Smooth muscle cell (in vitro differentiated cells): ENCODE results near the gene TMEM18. TPM values are rescaled to one million over a fixed set of nuclear protein-coding genes. Genes with fewer than 3 reads are reported as not detected.

Experiments used
- DNase-seq: peaks from one replicate; lab custom pipeline; 2025; ENCODE audit not compliant: unreplicated experiment; lab: John Stamatoyannopoulos, UW
- H2AFZ ChIP-seq: fragments of 200-600 bp; sonication (generic); 2 replicates; pipeline ENCODE4 v1.6.0; 2016; ENCODE audit warnings: antibody characterized with exemption, low read depth, mild to moderate bottlenecking
- H3F3A ChIP-seq: fragments of 200-600 bp; sonication (generic); 2 replicates; pipeline ENCODE4 v1.6.0; 2017; ENCODE audit warnings: antibody characterized with exemption, low read depth
- H3K27ac ChIP-seq: fragments of 200-600 bp; sonication (generic); 2 replicates; pipeline ENCODE4 v1.5.1; 2016; ENCODE audit warnings: low read depth, mild to moderate bottlenecking
- H3K27me3 ChIP-seq: fragments of 200-600 bp; sonication (generic); 2 replicates; pipeline ENCODE4 v1.6.1; 2016; ENCODE audit warnings: low read depth, mild to moderate bottlenecking
- H3K36me3 ChIP-seq: fragments of 200-600 bp; sonication (generic); 2 replicates; pipeline ENCODE4 v1.5.1; 2016; ENCODE audit warnings: low read depth
- H3K4me1 ChIP-seq: fragments of 200-600 bp; sonication (generic); 2 replicates; pipeline ENCODE4 v1.5.1; 2016; ENCODE audit warnings: low read depth
- H3K4me2 ChIP-seq: fragments of 200-600 bp; sonication (generic); 2 replicates; pipeline ENCODE4 v1.6.0; 2016; ENCODE audit warnings: mild to moderate bottlenecking
- H3K4me3 ChIP-seq: fragments of 200-600 bp; sonication (generic); 2 replicates; pipeline ENCODE4 v1.5.1; 2016; ENCODE audit warnings: mild to moderate bottlenecking
- H3K79me2 ChIP-seq: fragments of 200-600 bp; sonication (generic); 2 replicates; pipeline ENCODE4 v1.6.0; 2016; ENCODE audit warnings: low read depth, mild to moderate bottlenecking
- H3K9ac ChIP-seq: fragments of 200-600 bp; sonication (generic); 2 replicates; pipeline ENCODE4 v1.6.0; 2016; ENCODE audit warnings: low read depth
- H3K9me3 ChIP-seq: fragments of 200-600 bp; sonication (generic); replicated peaks from 2 replicates; pipeline ENCODE4 v1.5.1; 2016; ENCODE audit warnings: low read depth
- H4K20me1 ChIP-seq: fragments of 200-600 bp; sonication (generic); 2 replicates; pipeline ENCODE4 v1.6.0; 2016; ENCODE audit warnings: low read depth
- CTCF ChIP-seq: fragments of 200-600 bp; sonication (generic); IDR thresholded peaks from 2 replicates; pipeline ENCODE4 v1.5.1; 2017; ENCODE audit warnings: borderline replicate concordance, mild to moderate bottlenecking, antibody characterized with exemption; ENCODE audit not compliant: insufficient read depth, poor library complexity, severe bottlenecking
- WGBS: methylation state at CpG from one replicate; pipeline ENCODE4 v1.1.7; 2016; ENCODE audit warnings: low lambda C conversion rate; 5-methylcytosine and 5-hydroxymethylcytosine counted together
- polyA plus RNA-seq: library from polyadenylated mRNA; unstranded; fragments of >200 nt; fragmentation: Nextera tagmentation; extraction: Ambion mirVana; gene quantifications from 2 replicates; pipeline ENCODE4 v1.2.1, GENCODE V29; 2016
- total RNA-seq: library from RNA; depleted of rRNA; stranded (reverse); fragments of >200 nt; gene quantifications from 2 replicates; pipeline ENCODE4 v1.2.3, GENCODE V29; 2014

TMEM18 gene
- total and polyA plus RNA-seq, 2 experiments from 2014 or later, result 18.3 to 29.1 TPM

GRCh38 chr2:714005-714741 is 37.0 kb upstream of the TMEM18 start:
- Histone ChIP-seq H3K9me3 (no peaks in the 10 kb centered on the region), H3K9ac (no peak overlapping the region), H3K27me3 (peaks cover 17% of the 10 kb centered on the region), H3F3A (no peaks in the 10 kb centered on the region), H3K27ac (no peak overlapping the region), H3K4me3 (no peak overlapping the region), H3K4me1 (no peaks in the 10 kb centered on the region), H3K4me2 (no peak overlapping the region), H4K20me1 (no peaks in the 10 kb centered on the region), H3K36me3 (no peaks in the 10 kb centered on the region), H3K79me2 (no peaks in the 10 kb centered on the region), H2AFZ (no peak overlapping the region)
- DNase-seq, result no peak
- peak; percentile 73 for TF ChIP-seq CTCF
- 65% methylated on average over 17 of the region's 17 CpGs for WGBS

GRCh38 chr2:710867-711665 is 33.9 kb upstream of the TMEM18 start:
- no peaks in the 10 kb centered on the region for H3K4me1 ChIP-seq
- H3K36me3 ChIP-seq, result no peaks in the 10 kb centered on the region
- H3K4me3 ChIP-seq, result no peak overlapping the region
- no peak overlapping the region for H3K4me2 ChIP-seq
- H2AFZ ChIP-seq, result no peak overlapping the region
- no peak overlapping the region for H3K27ac ChIP-seq
- H3K27me3 ChIP-seq, result peaks cover 17% of the 10 kb centered on the region
- no peaks in the 10 kb centered on the region for H3K9me3 ChIP-seq
- TF ChIP-seq CTCF, result no peak
- no peak overlapping the region for H3K9ac ChIP-seq
- WGBS, result 92% methylated on average over 5 of the region's 5 CpGs
- H3K79me2 ChIP-seq, result no peaks in the 10 kb centered on the region
- no peaks in the 10 kb centered on the region for H3F3A ChIP-seq
- H4K20me1 ChIP-seq, result no peaks in the 10 kb centered on the region
- DNase-seq, result no peak

- H3K4me2 ChIP-seq, result no peak overlapping the region
- 83% methylated on average over 23 of the region's 23 CpGs for whole genome bisulfite sequencing
Measured at GRCh38 chr2:709138-709765, 32.0 kb upstream of the TMEM18 start.

More at GRCh38 chr2:709138-709765, 32.0 kb upstream of the TMEM18 start:
- no peak for DNase-seq
- H3K27ac ChIP-seq, result no peak overlapping the region
- no peaks in the 10 kb centered on the region for H3K36me3 ChIP-seq
- no peaks in the 10 kb centered on the region for H3K79me2 ChIP-seq
- peaks cover 17% of the 10 kb centered on the region for H3K27me3 ChIP-seq
- H3K4me3 ChIP-seq, result no peak overlapping the region
- H3K9me3 ChIP-seq, result no peaks in the 10 kb centered on the region
- H3F3A ChIP-seq, result no peaks in the 10 kb centered on the region
- no peak overlapping the region for H3K9ac ChIP-seq
- no peak for TF ChIP-seq CTCF
- no peak overlapping the region for H2AFZ ChIP-seq
- H4K20me1 ChIP-seq, result no peaks in the 10 kb centered on the region
- H3K4me1 ChIP-seq, result no peaks in the 10 kb centered on the region
